Suppressor macrophage (primary cell): Measurements from ENCODE around the gene PCNX1.
"Not testable (repeated sequence)": the region's sequence is repeated elsewhere in the genome, so short reads cannot be mapped to it uniquely, and the experiment has no call there.

Source experiments
- DNase-seq, 4 experiments: peaks; one replicate each; pipeline ENCODE4 v3.0.0-alpha.2; 2020 to 2022

Gene PCNX1

DNA sequence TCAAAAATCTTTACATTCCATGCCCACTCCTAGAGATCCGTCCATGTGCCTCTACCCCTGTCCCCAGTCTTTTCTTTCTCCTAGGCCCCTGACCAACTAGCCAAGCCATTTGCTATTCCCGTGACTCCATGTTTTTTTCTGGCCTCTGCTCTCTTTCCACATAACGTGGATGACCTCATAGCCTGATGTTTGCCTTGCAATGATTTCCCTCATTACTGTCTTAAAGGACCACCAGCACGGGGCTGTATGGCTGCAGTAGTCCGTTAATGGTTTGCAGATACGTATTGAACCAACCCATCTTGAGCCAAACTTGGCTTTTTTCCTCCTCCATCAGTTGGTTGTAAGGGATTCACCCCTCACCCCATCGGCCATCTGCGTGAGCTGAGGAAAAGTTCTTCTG is 226.0 kb downstream of the PCNX1 start:
- DNase-seq, result no peak

DNA sequence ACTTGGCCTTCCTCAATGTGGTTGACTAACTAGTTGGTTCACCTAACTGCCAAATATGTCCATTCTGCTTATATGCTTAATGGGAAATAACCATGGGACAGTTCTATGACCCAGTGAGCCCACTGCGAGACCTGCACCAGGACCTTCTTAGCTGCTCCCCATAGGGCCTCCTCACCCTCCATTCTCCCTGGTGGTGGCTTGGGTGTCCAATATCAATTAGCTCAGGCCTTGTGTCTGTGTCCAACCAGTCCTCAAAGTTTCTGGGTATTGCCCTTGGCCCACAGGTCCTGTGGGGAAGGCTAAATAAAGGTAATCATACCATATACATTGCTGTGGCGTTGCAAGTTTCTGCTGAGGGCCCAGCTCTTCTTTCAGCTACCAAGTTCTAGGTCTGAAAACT is 228.2 kb downstream of the PCNX1 start:
- DNase-seq, result no peak

DNA sequence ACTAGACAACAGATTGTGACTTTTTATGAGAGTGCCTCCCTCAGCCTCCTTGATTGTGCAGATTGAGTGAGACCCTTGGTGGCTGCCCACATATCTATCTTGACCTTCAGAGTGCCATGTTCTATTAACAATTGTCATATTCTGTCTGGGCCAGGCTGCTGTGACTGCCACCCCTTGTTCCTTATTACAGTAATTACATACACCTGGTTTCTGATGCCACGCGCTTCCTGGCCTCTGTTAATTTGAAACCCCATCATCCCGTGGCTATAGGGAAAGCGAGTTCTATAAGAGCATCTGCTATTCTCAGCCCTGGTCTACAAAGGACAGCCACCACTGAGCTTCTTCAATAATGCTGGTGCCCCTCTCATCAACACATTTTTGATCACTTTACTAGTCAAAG is 228.7 kb downstream of the PCNX1 start:
- DNase-seq, result no peak

DNA sequence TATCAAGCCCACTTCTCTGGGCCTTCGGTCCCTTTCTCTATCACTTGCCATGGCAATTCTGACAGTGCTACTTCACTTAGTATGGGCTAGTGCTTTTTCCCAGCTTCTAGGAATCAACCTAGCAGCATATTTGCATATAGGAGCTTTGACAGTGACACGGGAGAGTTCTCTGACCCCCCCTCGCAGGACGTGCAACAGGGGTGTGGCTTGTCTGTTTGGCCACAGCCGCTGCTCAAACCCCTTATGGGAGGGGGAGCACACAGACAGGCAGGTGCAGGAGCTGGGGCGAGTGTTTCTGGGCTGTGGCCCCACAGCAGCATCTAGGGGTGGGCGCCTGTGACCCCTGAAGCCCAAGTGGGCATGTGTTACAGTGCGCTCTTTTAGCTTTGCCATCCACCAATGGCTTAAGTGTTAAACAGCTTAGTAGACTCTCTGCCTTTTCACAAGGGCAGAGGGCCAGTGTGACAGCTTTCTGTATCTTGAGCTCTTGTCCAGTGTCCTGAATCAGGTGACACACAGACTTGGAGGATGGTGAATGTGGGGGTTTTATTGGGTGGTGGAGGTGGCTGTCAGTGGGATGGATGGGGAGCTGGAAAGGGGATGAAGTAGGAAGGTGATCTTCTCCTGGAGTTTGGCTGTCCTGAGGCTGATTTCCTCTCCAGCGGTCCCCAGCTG is 229.3 kb downstream of the PCNX1 start:
- DNase-seq, result no peak

DNA sequence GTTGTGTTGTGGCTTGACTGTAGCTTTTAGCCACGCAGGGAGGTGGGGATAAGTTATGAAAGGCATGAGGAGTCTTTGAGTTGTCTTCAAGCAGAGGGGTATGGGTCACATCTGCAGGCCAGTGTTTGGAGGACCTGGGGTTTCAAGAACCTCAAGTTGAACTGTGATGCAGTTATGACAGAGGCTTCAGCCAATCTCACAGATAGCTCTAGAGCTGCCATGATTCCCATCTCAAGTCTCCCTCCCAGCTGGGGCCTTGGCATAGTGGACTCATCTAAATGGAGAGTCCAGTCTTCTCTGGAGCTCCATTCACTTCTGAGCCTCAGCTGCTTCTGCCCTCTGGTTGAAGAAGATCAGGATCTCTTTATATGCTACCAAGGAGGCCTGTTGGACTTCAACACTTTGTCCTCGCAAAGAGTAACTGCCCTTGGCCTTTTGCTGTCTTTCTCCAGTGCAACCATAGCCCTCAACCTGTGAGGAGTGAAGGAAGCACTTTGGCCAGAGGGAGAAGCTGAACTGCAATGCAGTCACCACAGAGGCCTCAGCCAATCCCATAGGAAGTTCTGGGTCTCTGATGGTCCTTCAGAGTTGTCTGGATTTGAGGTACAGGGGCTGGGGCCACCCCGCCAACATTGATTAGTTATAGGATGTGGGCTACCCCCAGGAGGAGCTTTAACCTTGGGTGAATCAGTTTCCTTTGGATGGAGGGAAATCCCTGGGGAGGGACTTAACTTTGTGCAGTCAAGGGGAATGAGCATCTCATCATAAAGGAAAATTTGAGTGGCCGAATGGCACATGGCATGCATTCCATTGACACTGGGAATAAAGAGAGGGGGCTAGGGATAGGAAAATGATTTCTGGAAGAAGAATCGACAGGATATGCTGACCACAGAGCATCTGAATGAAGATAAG is 230.5 kb downstream of the PCNX1 start:
- no peak for DNase-seq

DNA sequence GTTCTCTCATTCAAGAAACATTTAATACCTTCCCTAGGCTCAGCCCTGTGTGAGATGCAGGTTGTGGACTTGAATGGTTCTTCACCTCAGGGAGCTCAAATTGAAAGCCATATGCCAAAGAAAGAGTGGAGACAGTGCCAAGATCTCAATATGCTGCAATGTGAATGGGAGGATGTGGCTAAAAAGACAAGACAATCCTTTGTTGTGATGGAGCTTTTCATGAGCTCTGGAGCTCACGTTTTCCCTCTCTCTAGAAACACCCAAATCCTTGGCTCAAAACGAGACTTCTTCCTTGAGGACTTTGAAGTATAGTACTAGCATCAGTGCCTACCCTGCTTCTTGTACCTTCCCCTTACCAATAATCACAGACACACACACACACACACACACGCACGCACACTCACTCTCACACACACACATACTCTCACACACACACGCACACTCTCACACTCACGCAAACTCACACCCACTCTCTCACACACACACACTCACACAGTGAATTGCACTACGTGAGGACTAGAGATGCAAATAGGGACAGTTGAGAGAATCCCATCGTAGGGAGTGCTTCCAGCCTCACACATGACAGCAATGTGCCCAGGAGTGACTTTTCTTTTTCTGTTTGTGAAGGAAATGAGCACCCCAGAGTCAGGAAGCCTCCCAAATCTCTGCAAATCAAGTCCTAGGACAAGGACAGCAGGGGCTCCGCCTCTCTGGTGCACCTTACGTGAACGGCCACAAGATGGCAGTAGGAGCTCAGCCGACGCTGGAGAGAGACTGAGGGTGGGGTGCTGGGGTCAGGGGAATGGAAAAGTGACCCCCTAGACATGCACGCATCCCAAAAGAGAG is 231.4 kb downstream of the PCNX1 start:
- DNase-seq, result peak; percentile 71 to 82 (median 80)

DNA sequence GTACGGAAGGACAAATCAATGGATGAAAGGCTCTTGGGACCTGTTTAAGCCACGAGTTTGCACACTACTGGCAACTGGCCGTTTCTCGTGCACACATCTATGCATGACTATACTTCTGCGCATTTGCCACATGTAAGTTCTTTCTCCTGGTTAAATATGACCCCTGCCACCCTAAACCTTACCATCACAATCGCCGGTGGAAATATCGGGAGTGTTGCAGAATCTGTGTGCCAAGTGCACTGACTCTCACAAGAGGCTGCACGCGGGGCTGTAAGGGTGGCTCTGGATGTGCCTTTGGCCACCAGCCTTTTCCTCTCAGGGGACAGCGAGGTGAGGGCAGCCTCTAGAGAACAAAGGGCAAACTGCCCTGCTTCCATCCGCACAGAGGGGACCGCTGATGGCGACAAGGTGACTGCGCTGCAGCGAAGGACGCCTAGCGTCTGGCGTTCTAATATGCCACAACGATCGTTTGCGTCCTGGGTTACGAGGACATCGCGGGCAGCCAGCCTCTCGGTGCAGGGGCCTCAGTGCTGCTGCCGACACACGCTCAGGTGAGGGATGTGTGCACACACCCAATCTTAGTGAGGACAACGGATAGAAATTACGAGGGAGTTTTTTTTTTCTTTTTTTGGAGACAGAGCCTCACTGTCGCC is 232.2 kb downstream of the PCNX1 start:
- DNase-seq, result no peak

DNA sequence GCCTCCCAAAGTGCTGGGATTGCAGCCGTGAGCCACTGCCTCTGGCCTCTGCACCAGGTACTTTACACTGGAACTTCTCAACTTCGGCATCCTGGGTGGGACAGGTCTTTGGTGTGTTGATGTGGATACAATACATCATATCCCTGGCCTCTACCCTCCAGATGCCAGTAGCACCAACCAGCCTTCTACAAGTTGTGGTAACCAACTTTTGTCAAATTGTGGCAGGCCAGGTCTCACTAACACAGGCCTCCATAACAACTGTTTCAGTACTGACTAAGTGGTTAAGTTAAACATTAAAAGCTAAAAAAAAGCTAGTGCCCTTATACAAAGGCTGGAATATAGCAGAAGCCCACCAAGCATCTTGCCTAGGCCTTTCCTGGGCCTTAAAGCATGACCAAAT is 232.9 kb downstream of the PCNX1 start:
- no peak for DNase-seq

DNA sequence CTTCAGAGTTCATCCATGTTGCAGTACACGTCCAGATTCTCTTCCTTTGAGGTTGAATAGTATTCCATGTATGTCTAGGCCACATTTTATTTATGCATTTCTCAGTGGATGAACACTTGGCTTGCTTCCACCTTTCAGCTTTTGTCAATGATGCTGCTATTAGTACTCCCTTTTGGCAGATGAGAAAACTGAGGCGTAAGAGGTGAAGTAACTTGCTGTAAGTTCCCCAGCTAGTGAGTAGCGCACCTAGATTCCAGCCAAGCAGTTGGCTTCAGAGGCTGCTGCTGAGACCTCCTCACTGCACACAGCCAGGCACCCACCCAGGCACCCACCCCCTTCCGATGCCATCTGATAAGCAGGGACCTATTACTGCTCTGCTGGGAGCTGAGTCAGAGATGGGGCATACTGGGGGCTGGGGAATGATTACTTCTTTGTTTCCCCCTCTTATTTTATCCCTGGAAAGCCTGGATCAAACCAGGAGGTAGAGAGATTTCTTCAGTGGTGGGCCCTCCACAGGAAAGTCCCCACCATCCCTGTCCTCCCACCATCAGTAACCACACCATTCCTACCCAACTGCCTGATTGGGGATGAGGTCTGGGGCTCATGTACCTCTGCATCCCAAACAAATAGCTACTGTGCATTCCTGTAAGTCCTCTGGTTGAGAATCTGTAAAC is 234.6 kb downstream of the PCNX1 start:
- DNase-seq, result no peak

DNA sequence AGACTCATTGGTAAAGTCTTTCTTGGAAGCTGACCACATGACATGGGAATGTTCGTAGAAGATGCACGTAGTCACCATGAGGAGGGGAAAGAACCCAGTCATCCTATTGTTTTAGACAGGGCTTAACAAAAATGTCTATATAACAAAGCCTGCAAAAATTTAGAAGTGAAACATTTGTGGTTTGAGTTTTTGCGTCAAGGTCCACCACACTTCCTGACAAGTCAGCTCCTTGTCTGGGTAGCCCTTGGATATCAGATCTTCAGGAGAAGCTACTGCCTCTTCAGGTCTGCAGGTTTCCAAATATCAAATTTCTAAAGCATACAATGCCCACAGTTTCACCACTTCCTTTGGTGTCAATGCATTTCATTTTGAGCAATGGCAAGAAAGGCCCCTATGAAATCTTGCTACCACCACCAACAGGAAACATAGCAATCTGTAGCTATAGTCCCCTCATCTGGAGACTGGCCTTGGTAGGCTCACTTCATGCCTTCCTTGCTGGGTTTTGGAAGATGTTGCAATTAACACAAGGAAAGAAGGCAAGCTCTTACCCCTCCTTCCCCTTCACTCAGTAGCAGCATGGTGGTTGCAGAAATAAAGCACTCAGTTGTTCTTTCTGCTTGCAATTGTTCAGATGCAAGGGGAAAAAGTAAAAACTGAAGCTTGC is 235.2 kb downstream of the PCNX1 start:
- DNase-seq, result peak; percentile 58 to 83 (median 67)

DNA sequence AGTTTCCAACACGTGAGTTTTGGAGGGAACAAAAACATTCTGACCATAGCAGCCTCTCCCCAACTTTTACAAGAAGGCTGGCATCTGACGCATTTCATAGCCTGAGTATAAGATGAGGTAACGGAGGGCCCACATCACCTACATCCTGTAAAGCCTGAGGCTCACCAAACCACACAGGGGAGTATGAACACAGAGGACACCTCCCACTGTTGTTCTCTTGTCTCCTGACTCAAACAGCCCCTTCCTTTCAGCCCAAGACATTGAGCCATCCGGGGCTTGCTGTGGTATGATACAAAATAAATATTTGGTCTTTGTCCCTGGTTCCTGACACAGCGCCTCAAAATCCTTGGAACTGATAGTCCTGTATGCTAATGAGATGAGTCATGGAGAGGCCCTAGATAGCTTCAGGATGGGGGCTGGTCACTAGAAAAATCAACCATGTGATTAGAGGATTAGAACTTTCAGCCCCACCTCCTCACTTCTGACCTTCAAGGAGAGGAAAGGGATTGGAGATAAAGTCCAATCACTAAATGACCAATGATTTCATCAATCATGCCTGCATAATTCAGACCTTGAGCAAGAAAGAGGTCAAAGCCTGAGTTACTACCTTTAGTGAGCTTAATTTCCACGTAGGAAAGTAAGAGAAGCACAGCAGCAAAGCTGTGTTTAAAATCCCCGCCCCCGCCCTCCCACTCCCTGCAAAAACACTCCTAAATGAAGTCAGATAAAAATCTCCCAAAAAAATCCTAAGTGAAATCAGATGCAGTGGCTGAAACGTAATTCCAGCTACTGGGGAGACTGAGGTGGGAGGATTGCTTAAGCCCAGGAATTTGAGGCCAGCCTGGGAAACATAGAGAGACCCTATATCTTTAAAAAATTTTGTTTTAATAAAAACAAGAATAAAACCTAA is 236.4 kb downstream of the PCNX1 start:
- peak; percentile 25 to 58 (median 29) for DNase-seq

DNA sequence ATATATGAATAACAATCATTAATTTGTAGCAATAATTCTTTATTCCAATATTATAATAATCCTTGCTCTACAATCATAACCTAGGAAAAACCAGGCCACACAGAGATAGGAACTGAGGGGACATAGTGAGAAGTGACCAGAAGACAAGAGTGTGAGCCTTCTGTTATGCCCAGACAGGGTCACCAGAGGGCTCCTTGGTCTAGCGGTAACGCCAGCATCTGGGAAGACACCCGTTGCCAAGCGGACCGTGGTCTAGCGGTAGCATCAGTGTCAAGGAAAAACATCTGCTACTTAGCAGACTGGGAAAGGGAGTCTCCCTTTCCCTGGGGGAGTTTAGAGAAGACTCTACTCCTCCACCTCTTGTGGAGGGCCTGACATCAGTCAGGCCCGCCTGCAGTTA is 240.1 kb downstream of the PCNX1 start:
- not testable (repeated sequence) for DNase-seq

DNA sequence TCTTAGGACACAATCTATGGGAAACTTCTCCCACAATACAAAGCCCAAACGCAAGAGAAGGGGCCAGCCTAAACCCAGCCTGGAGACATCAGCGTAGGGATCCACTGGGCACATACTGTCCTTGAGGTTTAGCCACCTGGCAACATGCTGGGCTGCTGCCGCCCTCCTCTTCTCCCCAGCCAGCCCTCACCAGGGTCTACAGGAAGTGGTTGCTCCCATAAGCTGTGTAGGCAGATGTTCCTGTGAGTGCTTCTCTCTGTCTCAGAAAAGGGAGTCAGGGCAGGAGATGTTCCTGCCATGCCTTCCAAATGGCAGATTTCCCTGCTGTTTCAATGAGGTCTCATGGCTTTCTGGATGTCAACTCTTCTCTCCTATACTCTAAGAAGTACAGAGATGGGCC is 241.4 kb downstream of the PCNX1 start:
- DNase-seq, result no peak

DNA sequence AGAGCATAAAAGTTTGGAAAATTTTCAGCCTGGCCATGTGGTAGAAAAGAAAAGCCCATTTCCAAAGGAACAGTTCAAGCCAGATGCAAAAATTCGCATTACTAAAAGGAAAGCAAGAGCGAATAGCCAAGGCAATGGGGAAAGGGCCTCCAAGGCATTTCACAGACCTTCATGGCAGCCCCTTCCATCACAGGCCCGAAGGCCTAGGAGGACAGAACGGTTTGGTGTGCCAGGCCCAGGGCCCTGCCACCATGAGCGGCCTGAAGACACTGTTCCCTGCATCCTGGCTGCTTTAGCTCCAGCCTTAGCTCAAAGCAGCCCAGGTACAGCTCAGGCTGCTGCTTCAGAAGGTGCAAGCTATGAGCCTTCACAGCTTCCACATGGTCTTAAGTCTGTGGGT is 243.5 kb downstream of the PCNX1 start:
- no peak for DNase-seq

DNA sequence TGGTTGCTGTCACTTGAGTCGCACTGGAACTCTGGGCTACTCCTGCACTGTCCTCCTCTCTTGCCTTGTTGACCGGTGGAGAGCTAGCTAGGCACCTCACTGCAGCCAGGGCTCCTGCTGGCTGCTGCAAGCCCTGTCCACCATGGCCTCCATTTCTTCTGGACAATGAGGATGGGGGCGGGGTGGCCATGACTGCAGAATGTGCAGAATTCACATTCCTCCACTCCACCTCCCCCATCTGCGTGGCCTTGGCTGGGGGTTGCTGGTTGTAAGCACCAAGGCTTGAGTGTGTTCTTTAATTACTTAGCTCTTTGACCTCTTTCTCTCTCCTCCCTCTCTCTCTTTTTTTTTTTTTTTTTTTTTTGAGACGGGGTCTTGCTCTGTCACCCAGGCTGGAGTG is 248.5 kb downstream of the PCNX1 start:
- no peak for DNase-seq

DNA sequence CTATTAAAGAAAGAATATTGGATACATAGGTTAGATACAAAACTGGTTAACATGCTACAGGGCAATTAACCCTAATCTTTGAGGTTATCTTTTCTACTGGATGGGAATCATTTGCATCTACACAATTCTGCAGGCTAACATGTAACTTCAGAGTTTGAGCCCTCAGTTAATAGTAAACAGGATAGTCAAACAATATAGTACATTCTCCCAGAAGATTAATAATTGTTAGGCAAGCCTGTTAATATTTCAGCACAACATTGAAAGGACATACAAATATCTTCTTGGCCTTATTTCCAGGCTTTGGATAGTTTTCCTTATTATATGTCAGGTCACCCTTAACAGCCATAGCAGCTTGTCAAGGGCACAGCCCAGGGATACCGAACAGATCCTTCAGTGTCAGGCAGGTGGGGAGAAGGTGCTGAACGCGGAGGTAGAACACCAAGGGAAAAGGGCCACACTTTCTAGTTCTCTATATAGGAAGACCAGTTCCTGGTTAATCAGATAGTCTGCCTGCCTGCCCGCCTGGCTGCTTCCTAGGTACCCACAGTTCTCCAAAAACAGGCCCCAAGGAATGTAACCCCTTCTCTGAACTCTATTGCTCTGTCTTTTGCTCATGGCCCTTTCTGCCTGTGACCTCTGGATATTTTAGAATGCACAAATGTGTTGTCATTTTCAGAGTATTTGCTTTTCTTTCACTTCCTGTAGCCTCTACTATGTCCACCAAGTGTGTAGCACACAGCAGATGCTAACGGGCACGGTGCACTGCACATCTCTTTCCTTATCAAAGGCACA is 256.0 kb downstream of the PCNX1 start:
- no peak for DNase-seq

DNA sequence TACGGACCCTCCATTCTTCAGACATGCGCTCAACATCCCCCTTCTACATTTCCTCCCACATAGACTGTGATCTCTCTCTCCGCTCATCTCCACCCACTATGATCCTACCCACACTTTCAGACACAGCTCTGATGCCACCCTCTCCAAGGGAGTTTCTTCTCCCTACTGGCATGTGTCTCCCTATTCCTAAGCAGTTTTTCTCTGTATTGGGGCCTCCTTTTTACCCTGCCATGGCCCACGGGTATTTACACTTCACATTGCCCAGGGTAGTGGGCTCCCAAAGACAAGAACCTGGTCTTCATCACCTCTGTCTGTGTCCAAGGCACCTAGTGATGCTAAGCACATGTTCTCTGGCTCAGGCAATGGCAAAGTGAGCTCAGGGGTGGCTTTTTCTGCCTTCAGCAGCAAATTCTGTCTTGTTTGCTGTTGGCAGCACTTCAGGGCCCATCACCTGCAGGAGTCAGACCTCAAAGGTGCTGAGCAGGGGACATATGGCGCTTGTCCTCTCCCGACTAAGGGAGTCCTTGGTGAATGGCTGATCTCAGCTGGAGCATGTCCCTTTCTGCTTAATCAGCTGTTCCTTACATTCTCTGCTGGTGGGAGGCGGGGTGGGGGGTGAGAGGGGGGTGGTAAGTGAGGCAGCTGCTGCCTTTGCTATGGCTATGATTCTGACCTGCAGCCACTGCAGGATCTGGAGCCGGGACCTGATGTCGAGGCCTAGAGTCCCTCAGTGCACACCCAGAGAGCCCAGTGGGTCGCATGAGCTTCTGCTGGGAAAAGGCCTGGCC is 256.8 kb downstream of the PCNX1 start:
- DNase-seq, result no peak
